Measurements from ENCODE around the gene RNF227. TPM values are rescaled to one million over a fixed set of nuclear protein-coding genes. Genes with fewer than 3 reads are reported as not detected.

RNF227 gene
- total and polyA plus RNA-seq, 4 donors, result 0.17 to 1.4 (median 0.32) TPM

DNA sequence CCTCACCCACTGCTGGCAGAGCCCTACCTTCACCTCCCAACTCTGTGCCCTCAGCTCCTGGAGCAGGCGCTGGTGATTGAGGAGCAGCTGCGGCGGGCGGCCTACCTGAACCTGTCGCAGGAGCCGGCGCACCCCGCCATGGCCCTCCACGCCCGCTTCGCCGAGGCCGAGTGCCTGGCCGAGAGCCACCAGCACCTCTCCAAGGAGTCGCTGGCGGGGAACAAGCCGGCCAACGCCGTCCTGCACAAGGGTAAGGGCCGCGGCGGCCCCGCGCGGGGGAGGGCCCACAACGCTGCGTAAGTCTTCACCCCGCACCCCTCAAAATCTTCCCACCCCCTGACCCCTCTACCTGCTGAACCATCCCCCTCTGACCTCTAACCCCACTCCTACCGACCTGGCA, 7.0 kb downstream of the RNF227 start:
- TF ChIP-seq TAF1 (conservative IDR thresholded peaks at IDR 0.05) (no peak), FOXA2 (IDR thresholded peaks at IDR 0.05) (no peak)
- Histone ChIP-seq H3K27me3 (ENCODE audit: control insufficient read depth in 4 of 4, insufficient read depth in 4 of 4, low read length in 3 of 4) (no peaks in the 10 kb centered on the region), H3K4me3 (ENCODE audit: low read depth in 1 of 3, low read length in 3 of 3) (no peak overlapping the region), H3K9me3 (ENCODE audit: control insufficient read depth in 4 of 4, low read length in 3 of 4) (no peaks in the 10 kb centered on the region), H3K27ac (ENCODE audit: low read depth in 1 of 2, low read length in 2 of 2) (no peak overlapping the region), H3K4me1 (ENCODE audit: control insufficient read depth in 4 of 4, insufficient read depth in 4 of 4, low read length in 3 of 4) (no peaks in the 10 kb centered on the region), H3K36me3 (ENCODE audit: control insufficient read depth in 4 of 4, insufficient read depth in 3 of 4, low read depth in 1 of 4, low read length in 3 of 4) (peaks cover 2 to 35% (median 8%) of the 10 kb centered on the region in 4 donors), H3K9ac (ENCODE audit: low read depth in 1 of 2, low read length in 2 of 2) (no peak overlapping the region)
- 95% methylated on average over 29 of the region's 29 CpGs for WGBS
- no peak for DNase-seq (ENCODE audit: low spot score)

DNA sequence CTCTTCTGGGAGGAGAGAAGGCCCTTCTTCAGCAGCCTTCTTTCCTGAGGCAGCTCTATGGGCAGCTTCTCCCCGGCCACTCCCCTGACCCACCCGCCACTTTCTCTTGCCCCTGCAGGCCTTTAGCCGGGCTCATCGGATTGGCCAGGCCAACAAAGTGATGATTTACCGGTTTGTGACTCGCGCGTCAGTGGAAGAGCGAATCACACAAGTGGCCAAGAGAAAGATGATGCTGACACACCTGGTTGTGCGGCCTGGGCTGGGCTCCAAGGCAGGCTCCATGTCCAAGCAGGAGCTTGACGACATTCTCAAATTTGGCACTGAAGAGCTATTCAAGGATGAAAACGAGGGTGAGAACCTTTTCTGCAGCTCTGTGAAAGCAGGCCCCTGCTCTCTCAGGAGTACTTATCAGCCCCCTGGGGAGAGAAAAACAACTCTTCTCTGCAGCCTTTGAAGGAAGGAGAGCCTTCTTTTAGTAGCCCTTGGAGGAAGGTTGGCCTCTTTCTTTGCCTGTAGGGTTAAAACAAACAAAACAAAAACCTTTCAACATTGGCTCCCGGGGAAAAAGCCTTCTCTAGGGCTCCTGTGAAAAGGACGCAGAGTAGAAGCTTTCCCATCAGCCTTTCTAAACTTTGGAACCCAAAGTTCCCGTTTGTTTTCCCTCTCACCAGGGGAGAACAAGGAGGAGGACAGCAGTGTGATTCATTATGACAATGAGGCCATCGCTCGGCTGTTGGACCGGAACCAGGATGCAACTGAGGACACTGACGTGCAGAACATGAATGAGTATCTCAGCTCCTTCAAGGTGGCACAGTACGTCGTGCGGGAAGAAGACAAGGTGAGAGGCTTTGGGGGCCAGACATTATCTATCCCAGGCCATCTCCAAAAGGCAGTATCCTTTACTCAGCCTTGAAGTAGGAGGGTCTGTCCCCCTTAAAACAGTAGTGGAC, 12.7 kb downstream of the RNF227 start:
- no peak overlapping the region for H3K27ac ChIP-seq (ENCODE audit: low read depth in 1 of 2, low read length in 2 of 2)
- no peak overlapping the region for H3K4me3 ChIP-seq (ENCODE audit: low read depth in 1 of 3, low read length in 3 of 3)
- no peaks in the 10 kb centered on the region for H3K27me3 ChIP-seq (ENCODE audit: control insufficient read depth in 4 of 4, insufficient read depth in 4 of 4, low read length in 3 of 4)
- no peak overlapping the region for H3K9ac ChIP-seq (ENCODE audit: low read depth in 1 of 2, low read length in 2 of 2)
- peaks cover 0 to 41% (median 9%) of the 10 kb centered on the region in 4 donors for H3K36me3 ChIP-seq (ENCODE audit: control insufficient read depth in 4 of 4, insufficient read depth in 3 of 4, low read depth in 1 of 4, low read length in 3 of 4)
- no peaks in the 10 kb centered on the region for H3K4me1 ChIP-seq (ENCODE audit: control insufficient read depth in 4 of 4, insufficient read depth in 4 of 4, low read length in 3 of 4)
- TF ChIP-seq FOXA1 (IDR thresholded peaks at IDR 0.05) (no peak), RXRA (IDR thresholded peaks at IDR 0.05) (no peak), SP1 (IDR thresholded peaks at IDR 0.05) (no peak), HNF4A (conservative IDR thresholded peaks at IDR 0.05) (no peak), YY1 (IDR thresholded peaks at IDR 0.05) (no peak), JUND (IDR thresholded peaks at IDR 0.05) (no peak), RAD21 (IDR thresholded peaks at IDR 0.05) (no peak), ZBTB33 (IDR thresholded peaks at IDR 0.05) (no peak), EGR1 (IDR thresholded peaks at IDR 0.05; ENCODE audit: low read depth in 2 of 2) (no peak), GABPA (IDR thresholded peaks at IDR 0.05 in 1 of 2, conservative IDR thresholded peaks at IDR 0.05 in 1 of 2) (no peak), TAF1 (conservative IDR thresholded peaks at IDR 0.05) (no peak), CTCF (IDR thresholded peaks at IDR 0.05; ENCODE audit: low read depth, low read length, missing input control) (no peak), MAX (IDR thresholded peaks at IDR 0.05) (no peak)
- TF ChIP-seq, protein P1, sequence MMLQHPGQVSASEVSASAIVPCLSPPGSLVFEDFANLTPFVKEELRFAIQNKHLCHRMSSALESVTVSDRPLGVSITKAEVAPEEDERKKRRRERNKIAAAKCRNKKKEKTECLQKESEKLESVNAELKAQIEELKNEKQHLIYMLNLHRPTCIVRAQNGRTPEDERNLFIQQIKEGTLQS (IDR thresholded peaks at IDR 0.05), result no peak
- 89% methylated on average over 22 of the region's 22 CpGs for WGBS
- H3K9me3 ChIP-seq (ENCODE audit: control insufficient read depth in 4 of 4, low read length in 3 of 4), result no peaks in the 10 kb centered on the region
- DNase-seq (ENCODE audit: low spot score), result no peak

All from liver (tissue), 9 donors.